Duodenal mucosa (tissue), 2 donors: Measurements from ENCODE around the gene ACSS1.

Experiments used
- H3K27ac ChIP-seq: one replicate; pipeline ENCODE4 v1.7.0; 2013; ENCODE audit warnings: low read depth, low read length
- H3K27me3 ChIP-seq, 2 donors: one replicate each; pipeline ENCODE4 v1.7.0; 2013; ENCODE audit warnings: low read length in 2 of 2, control low read depth in 1 of 2; ENCODE audit not compliant: insufficient read depth in 2 of 2, control insufficient read depth in 1 of 2
- H3K36me3 ChIP-seq, 2 donors: one replicate each; pipeline ENCODE4 v1.7.0; 2013; ENCODE audit warnings: low read length in 2 of 2, control low read depth in 1 of 2; ENCODE audit not compliant: insufficient read depth in 2 of 2, control insufficient read depth in 1 of 2
- H3K4me1 ChIP-seq, 2 donors: one replicate each; pipeline ENCODE4 v1.7.0; 2013; ENCODE audit warnings: low read length in 2 of 2, control low read depth in 1 of 2; ENCODE audit not compliant: insufficient read depth in 2 of 2, control insufficient read depth in 1 of 2
- H3K4me3 ChIP-seq, 2 donors: one replicate each; pipeline ENCODE4 v1.7.0; 2013; ENCODE audit warnings: low read length in 2 of 2, low read depth in 1 of 2
- H3K9ac ChIP-seq, 2 donors: one replicate each; pipeline ENCODE4 v1.7.0; 2013; ENCODE audit warnings: low read length in 2 of 2, low read depth in 1 of 2
- H3K9me3 ChIP-seq, 2 donors: one replicate each; pipeline ENCODE4 v1.7.0; 2013; ENCODE audit warnings: low read length in 2 of 2, control low read depth in 1 of 2; ENCODE audit not compliant: control insufficient read depth in 1 of 2

ACSS1 gene

GRCh38 chr20:25058051-25058846 is at the start of gene ACSS1:
Gene ACSS1 (minus strand): TSS chr20:25058139. CDS start chr20:25058102, 37 bp downstream.
- H3K27me3 ChIP-seq, result no peaks in the 10 kb centered on the region
- H3K27ac ChIP-seq, result peak within 1 kb of the TSS; percentile 87
- H3K4me1 ChIP-seq, result peaks cover 53 to 55% of the 10 kb centered on the region in 2 donors
- H3K4me3 ChIP-seq, result peak within 1 kb of the TSS; percentile 86 to 88
- no peaks in the 10 kb centered on the region for H3K36me3 ChIP-seq
- H3K9me3 ChIP-seq, result no peaks in the 10 kb centered on the region
- peak within 1 kb of the TSS; percentile 87 to 92 for H3K9ac ChIP-seq

GRCh38 chr20:25103526-25103925 is 45.6 kb upstream of the ACSS1 start:
- Histone ChIP-seq H3K36me3 (no peaks in the 10 kb centered on the region), H3K27ac (no peak overlapping the region)

GRCh38 chr20:25100914-25101313 is 43.0 kb upstream of the ACSS1 start:
- no peak overlapping the region for H3K27ac ChIP-seq
- no peaks in the 10 kb centered on the region for H3K9me3 ChIP-seq
- H3K36me3 ChIP-seq, result no peaks in the 10 kb centered on the region

More at GRCh38 chr20:25103526-25103925, 45.6 kb upstream of the ACSS1 start:
- Histone ChIP-seq H3K27me3 (peaks cover 0 to 6% of the 10 kb centered on the region in 2 donors), H3K9me3 (no peaks in the 10 kb centered on the region), H3K4me3 (no peak overlapping the region), H3K9ac (no peak overlapping the region), H3K4me1 (no peaks in the 10 kb centered on the region)

GRCh38 chr20:25099601-25100140 is 41.7 kb upstream of the ACSS1 start:
- Histone ChIP-seq H3K27ac (no peak overlapping the region), H3K27me3 (peaks cover 4 to 6% of the 10 kb centered on the region in 2 donors), H3K9me3 (no peaks in the 10 kb centered on the region), H3K4me1 (no peaks in the 10 kb centered on the region), H3K9ac (no peak overlapping the region), H3K4me3 (no peak overlapping the region), H3K36me3 (no peaks in the 10 kb centered on the region)

More at GRCh38 chr20:25100914-25101313, 43.0 kb upstream of the ACSS1 start:
- no peak overlapping the region for H3K4me3 ChIP-seq
- H3K9ac ChIP-seq, result no peak overlapping the region
- H3K27me3 ChIP-seq, result peaks cover 4 to 6% of the 10 kb centered on the region in 2 donors
- no peaks in the 10 kb centered on the region for H3K4me1 ChIP-seq

GRCh38 chr20:25097498-25097897 is 39.6 kb upstream of the ACSS1 start:
- no peak overlapping the region for H3K4me3 ChIP-seq
- H3K27ac ChIP-seq, result no peak overlapping the region
- H3K9ac ChIP-seq, result no peak overlapping the region
- no peaks in the 10 kb centered on the region for H3K36me3 ChIP-seq
- H3K27me3 ChIP-seq, result peaks cover 1 to 4% of the 10 kb centered on the region in 2 donors
- H3K4me1 ChIP-seq, result no peaks in the 10 kb centered on the region
- H3K9me3 ChIP-seq, result no peaks in the 10 kb centered on the region

- Histone ChIP-seq H3K27me3 (peaks cover 15 to 16% of the 10 kb centered on the region in 2 donors), H3K4me3 (peak overlapping the region in 1 of 2 donors; percentile 22), H3K4me1 (peaks cover 7 to 12% of the 10 kb centered on the region in 2 donors), H3K9ac (no peak overlapping the region), H3K27ac (no peak overlapping the region), H3K9me3 (no peaks in the 10 kb centered on the region), H3K36me3 (no peaks in the 10 kb centered on the region)
Observed at GRCh38 chr20:25090492-25091429, 32.8 kb upstream of the ACSS1 start.

- peaks cover 7 to 12% of the 10 kb centered on the region in 2 donors for H3K4me1 ChIP-seq
- H3K27ac ChIP-seq, result no peak overlapping the region
- no peaks in the 10 kb centered on the region for H3K9me3 ChIP-seq
- H3K36me3 ChIP-seq, result no peaks in the 10 kb centered on the region
- H3K4me3 ChIP-seq, result no peak overlapping the region
- no peak overlapping the region for H3K9ac ChIP-seq
- peaks cover 20 to 24% of the 10 kb centered on the region in 2 donors for H3K27me3 ChIP-seq
Observed at GRCh38 chr20:25089662-25090061, 31.7 kb upstream of the ACSS1 start.

- Histone ChIP-seq H3K36me3 (no peaks in the 10 kb centered on the region), H3K27me3 (peaks cover 25 to 30% of the 10 kb centered on the region in 2 donors), H3K4me3 (no peak overlapping the region), H3K4me1 (peaks cover 7 to 12% of the 10 kb centered on the region in 2 donors), H3K9me3 (no peaks in the 10 kb centered on the region), H3K9ac (no peak overlapping the region), H3K27ac (no peak overlapping the region)
Observed at GRCh38 chr20:25089096-25089495, 31.2 kb upstream of the ACSS1 start.

- Histone ChIP-seq H3K27ac (no peak overlapping the region), H3K9me3 (no peaks in the 10 kb centered on the region), H3K27me3 (peaks cover 33 to 38% of the 10 kb centered on the region in 2 donors), H3K36me3 (no peaks in the 10 kb centered on the region), H3K9ac (no peak overlapping the region), H3K4me3 (no peak overlapping the region), H3K4me1 (peaks cover 7 to 12% of the 10 kb centered on the region in 2 donors)
Observed at GRCh38 chr20:25088267-25088666, 30.3 kb upstream of the ACSS1 start.
